ENCODE measurements around the gene MPV17L2.

GRCh38 chr19:18221815-18222725 lies 29.1 kb downstream of the MPV17L2 start:
- TF ChIP-seq CTCF (IDR thresholded peaks at IDR 0.05) (no peak), POLR2A (IDR thresholded peaks at IDR 0.05) (no peak)

Measured in testis (tissue), 2 donors.